Measurements from ENCODE around the gene MYBPC1. TPM values are rescaled to one million over a fixed set of nuclear protein-coding genes. Genes with fewer than 3 reads are reported as not detected.
A peak's percentile ranks its signal among the peaks of the same experiment; 100 is the strongest.

Gene MYBPC1
- total RNA-seq, 1 experiment from 2014 or later: 0.70 TPM

DNA sequence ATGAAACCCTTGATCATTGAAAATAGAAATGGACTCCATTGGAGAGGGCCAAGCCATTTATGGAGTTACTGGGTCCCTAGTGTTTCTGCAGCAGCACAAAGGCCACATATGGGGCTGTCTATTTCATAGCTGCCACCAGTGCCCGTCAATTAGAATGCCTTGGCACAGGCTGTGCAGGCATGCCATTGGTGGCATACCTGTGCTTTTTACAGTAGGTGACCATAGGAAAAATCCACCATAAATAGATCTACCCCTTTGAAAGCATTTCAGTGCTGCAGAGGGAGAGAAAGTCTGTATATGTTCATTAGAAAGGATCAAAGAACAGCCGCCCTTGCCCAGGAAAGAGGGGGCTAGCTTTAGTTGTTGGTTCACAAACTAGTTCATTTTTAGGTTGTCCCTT is 13.1 kb downstream of the MYBPC1 start:
- ChIA-PET CTCF (no interaction called here), POLR2A (no interaction called here)
- Mint-ChIP-seq H3K27me3 (ENCODE audit: insufficient read depth, unreplicated experiment) (no peaks in the 10 kb centered on the region), H3K4me3 (ENCODE audit: unreplicated experiment) (no peak overlapping the region), H3K36me3 (ENCODE audit: insufficient read depth, unreplicated experiment) (no peaks in the 10 kb centered on the region), H3K9me3 (ENCODE audit: unreplicated experiment) (no peaks in the 10 kb centered on the region), H3K4me1 (ENCODE audit: insufficient read depth, unreplicated experiment) (peaks cover 18% of the 10 kb centered on the region), H3K27ac (ENCODE audit: low read depth, unreplicated experiment) (peak overlapping the region; percentile 8)
- intact Hi-C loops (cut with micrococcal nuclease): no loop called here
- no peak for DNase-seq (ENCODE audit: unreplicated experiment)
- no TSS peak for BruUV-seq (replicated peaks)
- TF ChIP-seq, protein P1, sequence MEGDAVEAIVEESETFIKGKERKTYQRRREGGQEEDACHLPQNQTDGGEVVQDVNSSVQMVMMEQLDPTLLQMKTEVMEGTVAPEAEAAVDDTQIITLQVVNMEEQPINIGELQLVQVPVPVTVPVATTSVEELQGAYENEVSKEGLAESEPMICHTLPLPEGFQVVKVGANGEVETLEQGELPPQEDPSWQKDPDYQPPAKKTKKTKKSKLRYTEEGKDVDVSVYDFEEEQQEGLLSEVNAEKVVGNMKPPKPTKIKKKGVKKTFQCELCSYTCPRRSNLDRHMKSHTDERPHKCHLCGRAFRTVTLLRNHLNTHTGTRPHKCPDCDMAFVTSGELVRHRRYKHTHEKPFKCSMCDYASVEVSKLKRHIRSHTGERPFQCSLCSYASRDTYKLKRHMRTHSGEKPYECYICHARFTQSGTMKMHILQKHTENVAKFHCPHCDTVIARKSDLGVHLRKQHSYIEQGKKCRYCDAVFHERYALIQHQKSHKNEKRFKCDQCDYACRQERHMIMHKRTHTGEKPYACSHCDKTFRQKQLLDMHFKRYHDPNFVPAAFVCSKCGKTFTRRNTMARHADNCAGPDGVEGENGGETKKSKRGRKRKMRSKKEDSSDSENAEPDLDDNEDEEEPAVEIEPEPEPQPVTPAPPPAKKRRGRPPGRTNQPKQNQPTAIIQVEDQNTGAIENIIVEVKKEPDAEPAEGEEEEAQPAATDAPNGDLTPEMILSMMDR (IDR thresholded peaks at IDR 0.05; ENCODE audit: unreplicated experiment): no peak

DNA sequence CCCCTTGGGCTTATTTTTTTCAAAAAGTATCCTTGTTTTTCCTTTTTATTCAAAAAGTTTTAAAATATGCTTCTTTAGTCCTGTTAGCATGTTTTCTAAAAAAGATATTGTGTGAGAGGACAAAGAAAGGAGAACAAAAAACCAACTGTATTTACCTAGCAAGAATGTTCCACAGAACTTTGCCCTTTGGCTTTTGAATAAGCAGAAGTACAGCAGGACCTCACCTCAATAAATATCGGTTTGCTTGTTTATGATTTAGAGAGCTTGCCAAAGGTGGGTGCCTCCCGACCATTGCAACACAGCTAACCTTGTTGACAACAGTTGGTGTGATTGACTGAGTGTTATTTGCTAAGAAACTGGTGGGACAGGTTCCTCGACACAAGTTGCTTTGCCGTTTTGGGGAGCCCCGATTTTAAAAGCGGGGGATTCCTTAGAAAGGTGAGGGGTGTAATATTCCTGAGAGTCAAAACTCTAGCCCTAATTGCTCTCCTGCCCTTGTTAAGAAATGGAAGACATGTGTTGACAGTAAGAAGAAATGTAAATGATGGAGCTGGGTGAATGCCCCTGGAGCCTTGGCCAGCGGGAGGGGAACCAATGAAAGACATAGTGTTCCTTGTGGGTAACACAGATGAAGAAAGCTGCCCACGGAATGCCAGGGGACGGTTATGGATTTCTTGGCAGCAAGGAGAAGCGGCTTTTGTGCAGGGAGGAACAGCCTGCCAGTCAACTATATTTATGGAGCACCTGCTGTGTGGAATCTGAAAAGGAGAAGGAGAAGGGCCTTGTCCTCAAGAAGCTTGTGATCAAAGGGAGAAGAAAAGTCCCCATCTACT is 13.7 kb downstream of the MYBPC1 start:
- DNase-seq (ENCODE audit: unreplicated experiment): no peak
- H3K4me3 Mint-ChIP-seq (ENCODE audit: unreplicated experiment): no peak overlapping the region
- CTCF ChIA-PET: interaction anchor here (0.6 kb wide), 1 partner anchor 38 kb away, joined by 7 read pairs; no protein-coding TSS in a partner anchor
- H3K9me3 Mint-ChIP-seq (ENCODE audit: unreplicated experiment): no peaks in the 10 kb centered on the region
- no peaks in the 10 kb centered on the region for H3K27me3 Mint-ChIP-seq (ENCODE audit: insufficient read depth, unreplicated experiment)
- POLR2A ChIA-PET: no interaction called here
- TF ChIP-seq, protein P1 (IDR thresholded peaks at IDR 0.05; ENCODE audit: unreplicated experiment): no peak
- peak overlapping the region; percentile 8 for H3K27ac Mint-ChIP-seq (ENCODE audit: low read depth, unreplicated experiment)
- no TSS peak for BruUV-seq (replicated peaks)
- no peaks in the 10 kb centered on the region for H3K36me3 Mint-ChIP-seq (ENCODE audit: insufficient read depth, unreplicated experiment)
- peaks cover 18% of the 10 kb centered on the region for H3K4me1 Mint-ChIP-seq (ENCODE audit: insufficient read depth, unreplicated experiment)
- intact Hi-C loops (cut with micrococcal nuclease): no loop called here

DNA sequence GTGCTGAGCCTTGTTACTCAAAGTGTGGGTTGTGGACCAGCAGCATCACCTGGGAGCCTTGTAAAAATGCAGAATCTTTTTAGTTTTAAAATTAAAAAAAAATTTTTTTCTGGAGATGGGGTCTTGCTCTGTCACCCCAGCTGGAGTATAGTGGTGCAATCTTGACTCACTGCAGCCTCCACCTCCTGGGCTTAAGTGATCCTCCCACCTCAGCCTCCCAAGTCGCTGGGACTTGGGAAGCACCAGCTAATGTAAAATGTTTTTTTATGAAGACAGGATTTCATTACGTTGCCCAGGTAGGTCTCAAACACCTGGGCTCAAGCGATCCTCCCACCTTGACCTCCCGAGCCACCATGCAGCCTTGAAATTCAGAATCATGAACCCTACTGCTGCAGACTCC is 14.4 kb downstream of the MYBPC1 start:
- Mint-ChIP-seq H3K36me3 (ENCODE audit: insufficient read depth, unreplicated experiment) (no peaks in the 10 kb centered on the region), H3K9me3 (ENCODE audit: unreplicated experiment) (no peaks in the 10 kb centered on the region), H3K27me3 (ENCODE audit: insufficient read depth, unreplicated experiment) (no peaks in the 10 kb centered on the region), H3K4me3 (ENCODE audit: unreplicated experiment) (no peak overlapping the region), H3K4me1 (ENCODE audit: insufficient read depth, unreplicated experiment) (peaks cover 18% of the 10 kb centered on the region), H3K27ac (ENCODE audit: low read depth, unreplicated experiment) (no peak overlapping the region)
- TF ChIP-seq, protein P1 (IDR thresholded peaks at IDR 0.05; ENCODE audit: unreplicated experiment): no peak
- POLR2A ChIA-PET: no interaction called here
- BruUV-seq (replicated peaks): no TSS peak
- CTCF ChIA-PET: no interaction called here
- DNase-seq (ENCODE audit: unreplicated experiment): no peak
- intact Hi-C loops (cut with micrococcal nuclease): no loop called here

DNA sequence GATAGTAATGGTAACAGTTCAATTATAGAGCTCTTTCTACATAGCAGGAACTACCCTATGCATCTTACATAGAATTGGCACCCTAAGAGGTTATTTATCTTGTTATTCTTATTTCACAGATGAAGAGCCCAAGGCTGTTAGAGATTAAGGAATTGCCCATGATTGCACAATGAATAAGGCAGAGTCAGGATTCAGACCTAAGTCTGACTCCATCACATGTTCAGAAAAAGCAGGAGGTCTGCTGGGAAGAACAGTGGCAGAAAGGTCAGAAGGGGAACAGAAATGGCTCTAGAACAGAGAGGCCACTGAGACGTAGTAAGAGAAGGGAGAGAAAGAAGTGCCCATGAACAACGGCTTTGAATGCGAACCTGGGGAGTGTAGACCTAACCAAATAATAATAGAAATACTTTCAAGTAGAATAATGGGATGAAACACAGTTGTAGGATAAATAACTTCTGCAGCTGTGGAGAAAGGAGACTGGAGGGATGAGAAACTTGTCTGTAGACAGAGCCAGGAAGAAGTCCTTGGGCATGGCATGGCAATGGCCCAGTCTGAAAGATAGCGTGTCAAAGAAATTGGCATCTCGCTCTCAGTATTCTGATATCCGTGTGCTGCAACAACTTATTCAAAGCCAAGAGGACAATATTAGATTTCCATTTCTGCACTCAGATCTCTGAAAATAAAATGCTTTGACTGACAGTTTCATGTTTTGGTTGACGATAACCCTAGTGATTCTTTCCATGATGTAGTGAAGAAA is 17.6 kb downstream of the MYBPC1 start:
- Mint-ChIP-seq H3K27me3 (ENCODE audit: insufficient read depth, unreplicated experiment) (no peaks in the 10 kb centered on the region), H3K27ac (ENCODE audit: low read depth, unreplicated experiment) (peak overlapping the region; percentile 9), H3K36me3 (ENCODE audit: insufficient read depth, unreplicated experiment) (no peaks in the 10 kb centered on the region), H3K9me3 (ENCODE audit: unreplicated experiment) (no peaks in the 10 kb centered on the region), H3K4me1 (ENCODE audit: insufficient read depth, unreplicated experiment) (peaks cover 32% of the 10 kb centered on the region), H3K4me3 (ENCODE audit: unreplicated experiment) (no peak overlapping the region)
- ChIA-PET CTCF (interaction anchor here (0.7 kb wide), 1 partner anchor 908 kb away, joined by 3 read pairs; no protein-coding TSS in a partner anchor), POLR2A (no interaction called here)
- DNase-seq (ENCODE audit: unreplicated experiment): peak; percentile 15
- TF ChIP-seq, protein P1 (IDR thresholded peaks at IDR 0.05; ENCODE audit: unreplicated experiment): no peak
- no TSS peak for BruUV-seq (replicated peaks)
- intact Hi-C loops (cut with micrococcal nuclease): no loop called here

All from MCF 10A (cell line).